CD4-positive, alpha-beta memory T cell (primary cell): Measurements from ENCODE around the gene SERGEF. TPM values are rescaled to one million over a fixed set of nuclear protein-coding genes. Genes with fewer than 3 reads are reported as not detected.

ENCODE experiments used
- CTCF ChIA-PET: fragments of 350-600 bp; sonication (Branson Sonifier 250); formaldehyde crosslinking; loops from one replicate; lab custom pipeline; 2021; ENCODE audit warnings: inconsistent platforms; ENCODE audit not compliant: partially characterized antibody; lab: Charles Lee
- POLR2A ChIA-PET: fragments of 350-600 bp; sonication (Branson Sonifier 250); formaldehyde crosslinking; loops from one replicate; lab custom pipeline; 2021; ENCODE audit not compliant: partially characterized antibody; lab: Charles Lee
- DNase-seq, 5 donors: peaks; one replicate each; pipeline versions ENCODE4 v3.0.0 to v3.0.0-alpha.2; 2020 to 2022; ENCODE audit warnings: mixed read lengths in 1 of 5
- H3K27ac ChIP-seq: one replicate; pipeline ENCODE4 v1.7.0; 2013; ENCODE audit warnings: low read depth, low read length
- H3K27me3 ChIP-seq: 2 replicates; pipeline ENCODE4 v1.7.0; 2013; ENCODE audit warnings: mild to moderate bottlenecking, low read length, moderate library complexity; ENCODE audit not compliant: insufficient read depth
- H3K36me3 ChIP-seq: 2 replicates; pipeline ENCODE4 v1.7.0; 2013; ENCODE audit warnings: mild to moderate bottlenecking, low read length, moderate library complexity; ENCODE audit not compliant: insufficient read depth
- H3K4me1 ChIP-seq: 2 replicates; pipeline ENCODE4 v1.7.0; 2013; ENCODE audit warnings: mild to moderate bottlenecking, low read length, moderate library complexity; ENCODE audit not compliant: insufficient read depth
- H3K4me3 ChIP-seq, 2 donors: one replicate each; pipeline ENCODE4 v1.7.0; 2013; ENCODE audit warnings: low read length in 2 of 2, mild to moderate bottlenecking in 1 of 2
- H3K9me3 ChIP-seq, 2 donors: one replicate each; pipeline ENCODE4 v1.7.0; 2013; ENCODE audit warnings: low read length in 2 of 2, control low read depth in 1 of 2; ENCODE audit not compliant: control insufficient read depth in 1 of 2
- H3K27ac Mint-ChIP-seq, 7 donors: one replicate each; pipeline ENCODE4 v1.8.0; 2020 to 2021; ENCODE audit warnings: mixed read lengths in 7 of 7, mild to moderate bottlenecking in 6 of 7, inconsistent platforms in 3 of 7, moderate library complexity in 3 of 7
- H3K27me3 Mint-ChIP-seq, 2 donors: one replicate each; pipeline ENCODE4 v1.8.0; 2020 to 2021; ENCODE audit warnings: mixed read lengths in 2 of 2
- H3K36me3 Mint-ChIP-seq, 2 donors: one replicate each; pipeline ENCODE4 v1.8.0; 2020 to 2021; ENCODE audit warnings: mixed read lengths in 2 of 2, inconsistent platforms in 1 of 2, mild to moderate bottlenecking in 1 of 2
- H3K4me1 Mint-ChIP-seq, 4 donors: one replicate each; pipeline ENCODE4 v1.8.0; 2020 to 2021; ENCODE audit warnings: mixed read lengths in 4 of 4, mild to moderate bottlenecking in 1 of 4
- H3K4me3 Mint-ChIP-seq, 8 donors: one replicate each; pipeline ENCODE4 v1.8.0; 2020 to 2021; ENCODE audit warnings: mixed read lengths in 8 of 8, mild to moderate bottlenecking in 7 of 8, moderate library complexity in 6 of 8, inconsistent platforms in 3 of 8
- H3K9me3 Mint-ChIP-seq, 8 donors: one replicate each; pipeline ENCODE4 v1.8.0; 2020 to 2021; ENCODE audit warnings: mixed read lengths in 8 of 8, mild to moderate bottlenecking in 5 of 8, inconsistent platforms in 3 of 8, moderate library complexity in 1 of 8
- intact Hi-C: fragments of 100-400 bp; cut with micrococcal nuclease; formaldehyde crosslinking; loops from one replicate; pipeline ENCODE4 v1.15.1; 2023
- polyA plus RNA-seq, 2 donors: library from polyadenylated mRNA; unstranded; fragments of 300-500 nt; fragmentation: Illumina TruSeq; gene quantifications; one replicate each; pipeline ENCODE4 v1.2.3, GENCODE V29; 2021
- total RNA-seq, 2 experiments: library from RNA; stranded (reverse); gene quantifications; one replicate each; pipeline ENCODE4 v1.2.3, GENCODE V29; 2021

SERGEF gene
- total and polyA plus RNA-seq, 4 experiments from 2014 or later: 46.2 to 82.7 (median 63.7) TPM

- no peaks in the 10 kb centered on the region for H3K9me3 ChIP-seq
- POLR2A ChIA-PET: no interaction called here
- Mint-ChIP-seq H3K27me3 (no peaks in the 10 kb centered on the region), H3K4me1 (peaks cover 0 to 1% (median 0%) of the 10 kb centered on the region in 4 donors), H3K27ac (no peak overlapping the region), H3K36me3 (peaks cover 44 to 53% of the 10 kb centered on the region in 2 donors), H3K9me3 (peaks cover 0 to 5% (median under 1%) of the 10 kb centered on the region in 8 donors), H3K4me3 (no peak overlapping the region)
- H3K27ac ChIP-seq: no peak overlapping the region
- intact Hi-C loops: no loop called here
- CTCF ChIA-PET: no interaction called here
- no peaks in the 10 kb centered on the region for H3K27me3 ChIP-seq
- H3K36me3 ChIP-seq: no peaks in the 10 kb centered on the region
- no peak overlapping the region for H3K4me3 ChIP-seq
- DNase-seq: no peak
- H3K4me1 ChIP-seq: no peaks in the 10 kb centered on the region
Observed at GRCh38 chr11:17934194-17934593, 78.7 kb downstream of the SERGEF start.

GRCh38 chr11:17933708-17934107 lies 79.1 kb downstream of the SERGEF start:
- Mint-ChIP-seq H3K27me3 (no peaks in the 10 kb centered on the region), H3K36me3 (peaks cover 43 to 53% of the 10 kb centered on the region in 2 donors), H3K4me3 (no peak overlapping the region), H3K9me3 (peaks cover 0 to 5% (median under 1%) of the 10 kb centered on the region in 8 donors), H3K27ac (no peak overlapping the region), H3K4me1 (peaks cover 0 to 1% (median 0%) of the 10 kb centered on the region in 4 donors)
- ChIA-PET POLR2A (no interaction called here), CTCF (no interaction called here)
- H3K9me3 ChIP-seq: no peaks in the 10 kb centered on the region
- H3K36me3 ChIP-seq: no peaks in the 10 kb centered on the region
- H3K4me3 ChIP-seq: no peak overlapping the region
- no peaks in the 10 kb centered on the region for H3K27me3 ChIP-seq
- H3K27ac ChIP-seq: no peak overlapping the region
- intact Hi-C loops: no loop called here
- H3K4me1 ChIP-seq: no peaks in the 10 kb centered on the region
- no peak for DNase-seq

DNA sequence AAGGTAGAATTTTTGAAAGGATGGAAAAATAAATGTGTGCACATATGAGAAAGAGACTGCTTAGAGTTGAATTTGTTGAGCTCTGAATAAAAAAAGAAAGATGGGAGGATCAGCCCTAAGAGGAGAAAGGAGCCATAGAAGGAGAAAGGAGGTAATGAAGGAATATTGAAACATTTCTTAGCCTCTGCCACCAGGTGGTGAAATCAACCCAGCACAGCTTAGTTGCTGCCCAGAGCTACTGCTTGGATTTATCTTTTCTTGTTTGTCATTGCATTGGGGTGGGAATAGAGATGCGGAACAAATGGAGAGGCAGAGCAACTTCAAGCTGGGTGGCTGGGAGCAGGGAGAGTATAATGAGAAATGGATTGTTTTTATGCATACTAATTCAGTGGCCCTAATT lies 80.4 kb downstream of the SERGEF start:
- Histone ChIP-seq H3K9me3 (no peaks in the 10 kb centered on the region), H3K4me3 (no peak overlapping the region), H3K27ac (no peak overlapping the region), H3K27me3 (no peaks in the 10 kb centered on the region), H3K36me3 (no peaks in the 10 kb centered on the region), H3K4me1 (no peaks in the 10 kb centered on the region)
- Mint-ChIP-seq H3K4me3 (no peak overlapping the region), H3K27ac (no peak overlapping the region), H3K9me3 (peaks cover 0 to 5% (median under 1%) of the 10 kb centered on the region in 8 donors), H3K27me3 (no peaks in the 10 kb centered on the region), H3K36me3 (peaks cover 47 to 54% of the 10 kb centered on the region in 2 donors), H3K4me1 (peaks cover 0 to 3% (median 0%) of the 10 kb centered on the region in 4 donors)
- DNase-seq: no peak
- intact Hi-C loops: no loop called here
- ChIA-PET CTCF (no interaction called here), POLR2A (no interaction called here)

- ChIA-PET CTCF (no interaction called here), POLR2A (no interaction called here)
- Mint-ChIP-seq H3K4me1 (peaks cover 0 to 3% (median 0%) of the 10 kb centered on the region in 4 donors), H3K27ac (peak overlapping the region in 1 of 7 donors; percentile 38), H3K4me3 (no peak overlapping the region), H3K27me3 (no peaks in the 10 kb centered on the region), H3K36me3 (peaks cover 52 to 58% of the 10 kb centered on the region in 2 donors), H3K9me3 (peaks cover 0 to 5% (median under 1%) of the 10 kb centered on the region in 8 donors)
- no peak for DNase-seq
- Histone ChIP-seq H3K27ac (no peak overlapping the region), H3K4me3 (no peak overlapping the region), H3K4me1 (no peaks in the 10 kb centered on the region), H3K9me3 (no peaks in the 10 kb centered on the region), H3K36me3 (peaks cover 2% of the 10 kb centered on the region), H3K27me3 (no peaks in the 10 kb centered on the region)
- intact Hi-C loops: no loop called here
Observed at GRCh38 chr11:17931595-17931994, 81.3 kb downstream of the SERGEF start.

DNA sequence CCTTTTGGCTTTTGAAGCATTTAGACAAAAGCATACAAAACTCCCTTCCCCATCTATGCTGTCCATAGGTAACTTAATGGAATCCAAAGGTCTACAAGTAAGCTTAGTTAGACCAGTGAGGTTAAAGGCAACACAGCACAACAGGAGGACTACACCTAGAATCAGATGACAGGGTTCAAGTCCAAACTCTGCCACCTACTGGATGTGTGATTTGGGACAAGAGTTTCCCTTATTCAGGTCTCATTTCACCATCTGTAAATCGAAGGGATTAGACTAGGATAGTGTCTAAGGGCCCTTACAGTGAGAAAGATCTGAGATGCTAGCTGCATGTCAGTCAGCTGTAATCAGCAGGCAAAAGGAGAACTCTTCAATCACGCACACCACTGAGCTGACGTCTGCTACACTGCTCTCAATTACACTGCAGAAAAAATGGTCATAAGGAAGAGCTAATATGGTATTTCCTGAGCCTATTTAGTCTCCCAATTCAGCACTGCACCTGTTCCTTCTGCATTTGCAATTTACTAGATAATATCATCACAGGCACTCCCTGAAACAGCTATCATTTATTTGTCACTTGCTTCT lies 82.2 kb downstream of the SERGEF start:
- POLR2A ChIA-PET: no interaction called here

GRCh38 chr11:17929171-17929570 lies 83.7 kb downstream of the SERGEF start:
- H3K4me3 Mint-ChIP-seq: no peak overlapping the region
- H3K36me3 Mint-ChIP-seq: peaks cover 57 to 59% of the 10 kb centered on the region in 2 donors
- intact Hi-C loops: no loop called here
- Histone ChIP-seq H3K4me3 (no peak overlapping the region), H3K27me3 (no peaks in the 10 kb centered on the region), H3K9me3 (no peaks in the 10 kb centered on the region), H3K27ac (no peak overlapping the region), H3K4me1 (no peaks in the 10 kb centered on the region), H3K36me3 (peaks cover 7% of the 10 kb centered on the region)
- DNase-seq: no peak
- ChIA-PET CTCF (interaction anchor here (1.4 kb wide), 1 partner anchor 186 kb away, joined by 4 read pairs; no protein-coding TSS in a partner anchor), POLR2A (no interaction called here)
- H3K27ac Mint-ChIP-seq: peak overlapping the region in 2 of 7 donors; percentile 6 to 54
- peaks cover 0 to 4% (median 0%) of the 10 kb centered on the region in 4 donors for H3K4me1 Mint-ChIP-seq
- H3K9me3 Mint-ChIP-seq: peaks cover 0 to 5% (median under 1%) of the 10 kb centered on the region in 8 donors
- no peaks in the 10 kb centered on the region for H3K27me3 Mint-ChIP-seq

More for the DNA sequence above, 82.2 kb downstream of the SERGEF start:
- H3K27me3 Mint-ChIP-seq: no peaks in the 10 kb centered on the region
- H3K4me3 ChIP-seq: no peak overlapping the region
- no peaks in the 10 kb centered on the region for H3K9me3 ChIP-seq
- no peak overlapping the region for H3K27ac ChIP-seq
- CTCF ChIA-PET: no interaction called here
- peaks cover 7% of the 10 kb centered on the region for H3K36me3 ChIP-seq
- H3K27ac Mint-ChIP-seq: no peak overlapping the region
- H3K4me3 Mint-ChIP-seq: no peak overlapping the region
- peaks cover 0 to 4% (median 0%) of the 10 kb centered on the region in 4 donors for H3K4me1 Mint-ChIP-seq
- no peaks in the 10 kb centered on the region for H3K4me1 ChIP-seq
- H3K27me3 ChIP-seq: no peaks in the 10 kb centered on the region
- H3K36me3 Mint-ChIP-seq: peaks cover 56 to 60% of the 10 kb centered on the region in 2 donors
- peaks cover 0 to 5% (median under 1%) of the 10 kb centered on the region in 8 donors for H3K9me3 Mint-ChIP-seq
- intact Hi-C loops: no loop called here
- no peak for DNase-seq

DNA sequence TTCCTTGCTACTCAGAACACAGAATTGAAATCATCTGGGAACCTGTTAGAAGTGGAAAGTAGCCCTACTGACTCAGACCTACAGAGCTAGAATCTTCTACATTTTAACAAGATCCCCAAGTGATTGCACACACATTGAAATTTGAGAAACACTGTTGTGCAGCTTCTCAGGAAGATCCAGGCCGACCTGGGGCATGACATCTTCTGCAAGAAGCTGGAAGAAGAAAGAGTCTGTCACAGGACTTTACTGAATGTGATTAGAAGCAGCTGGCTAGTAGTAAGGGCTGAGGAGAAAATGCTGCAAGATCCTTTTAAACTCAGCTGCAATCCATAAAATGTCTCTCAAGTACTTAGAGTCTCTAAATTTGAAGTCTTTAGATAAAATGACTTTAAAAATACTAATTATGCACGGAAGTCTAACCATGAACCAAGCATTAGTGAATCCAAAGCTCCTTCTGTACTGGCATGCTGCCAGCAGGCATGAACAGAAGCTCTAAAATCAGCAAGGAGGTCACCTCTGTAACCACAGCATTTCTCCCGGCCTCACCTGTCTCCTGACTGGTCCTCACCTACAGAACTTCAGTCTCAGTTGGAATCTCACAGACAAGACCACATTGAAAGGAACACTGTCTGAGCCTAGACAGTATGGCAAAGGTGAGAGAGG lies 85.0 kb downstream of the SERGEF start:
- ChIA-PET CTCF (no interaction called here), POLR2A (no interaction called here)
- Mint-ChIP-seq H3K27ac (no peak overlapping the region), H3K4me3 (no peak overlapping the region), H3K4me1 (peaks cover 0 to 4% (median 2%) of the 10 kb centered on the region in 4 donors), H3K36me3 (peaks cover 64 to 66% of the 10 kb centered on the region in 2 donors), H3K9me3 (peaks cover 0 to 5% (median under 1%) of the 10 kb centered on the region in 8 donors), H3K27me3 (no peaks in the 10 kb centered on the region)
- no peak overlapping the region for H3K27ac ChIP-seq
- no peaks in the 10 kb centered on the region for H3K27me3 ChIP-seq
- no peaks in the 10 kb centered on the region for H3K4me1 ChIP-seq
- no peaks in the 10 kb centered on the region for H3K9me3 ChIP-seq
- DNase-seq: no peak
- no peak overlapping the region for H3K4me3 ChIP-seq
- intact Hi-C loops: no loop called here
- H3K36me3 ChIP-seq: peaks cover 16% of the 10 kb centered on the region
